Spleen (tissue), 7 donors: ENCODE results near the gene FIBP.
A peak's percentile ranks its signal among the peaks of the same experiment; 100 is the strongest.

Experiments
- CTCF ChIP-seq, 11 experiments: fragments of 200-600 bp in 7 of 11; fragments of 450-650 bp in 4 of 11; sonication (generic) in 4 of 11; IDR thresholded peaks in 8 of 11; conservative IDR thresholded peaks in 3 of 11; 1 replicate in 7 of 11; 2 replicates in 4 of 11; pipeline versions ENCODE4 v1.4.0 to v1.8.0; 2016 to 2021; ENCODE audit warnings: antibody characterized with exemption in 11 of 11, inconsistent platforms in 4 of 11, mild to moderate bottlenecking in 1 of 11
- POLR2A ChIP-seq, 3 donors: fragments of 450-650 bp; IDR thresholded peaks; one replicate each; pipeline ENCODE4 v1.5.1; 2017; ENCODE audit warnings: antibody characterized with exemption in 3 of 3, mild to moderate bottlenecking in 1 of 3
- POLR2AphosphoS5 ChIP-seq, 3 donors: sonication (generic); formaldehyde crosslinking; IDR thresholded peaks; one replicate each; pipeline ENCODE4 v1.5.1; 2017; ENCODE audit warnings: antibody characterized with exemption in 3 of 3
- donor health status: DM: no; HTN: no; CAD: no; lungs with moderate emphysema.
- donor health status: DM: no; HTN: no; CAD: no.
- donor health status: DM: no; HTN: no; CAD: no.

DNA sequence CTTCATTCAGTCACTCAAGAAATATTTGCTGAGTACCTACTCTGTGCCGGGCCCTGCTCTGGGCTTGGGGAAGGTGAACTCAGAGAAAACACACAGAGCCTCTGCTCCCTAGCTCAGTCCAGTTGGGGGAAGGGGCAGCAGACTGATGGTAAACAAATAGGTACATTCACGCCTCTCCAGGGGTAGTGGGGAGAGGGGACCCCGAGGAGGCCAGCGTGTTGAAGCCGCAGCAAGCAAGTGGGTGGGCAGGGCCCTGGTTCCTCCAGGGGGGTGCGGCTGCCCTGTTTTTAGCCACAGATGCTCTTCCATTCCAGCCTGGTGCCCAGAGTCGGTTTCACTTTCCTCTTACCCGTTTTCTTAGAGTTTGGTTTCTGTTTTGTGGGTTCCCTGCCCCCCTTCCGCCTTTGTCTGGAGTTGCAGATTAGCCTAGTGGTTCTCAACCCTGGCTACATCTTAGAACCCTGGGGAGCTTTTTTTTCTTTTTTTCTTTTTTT, 39.7 kb upstream of the FIBP start:
- TF ChIP-seq POLR2AphosphoS5 (IDR thresholded peaks at IDR 0.05) (peak; percentile 49 to 71 (median 60)), POLR2A (IDR thresholded peaks at IDR 0.05) (no peak), CTCF (IDR thresholded peaks at IDR 0.05 in 8 of 11, conservative IDR thresholded peaks at IDR 0.05 in 3 of 11) (peak in 4 of 11 experiments; percentile 25 to 29 (median 26))
